ENCODE measurements around the gene ZGPAT. TPM values are rescaled to one million over a fixed set of nuclear protein-coding genes. Genes with fewer than 3 reads are reported as not detected.

Gene ZGPAT
- total and polyA plus RNA-seq, 2 of the 13 experiments (the other 11 are each of a cell fraction or from before 2014, with no cell fraction given) = 23.0 to 41.9 TPM

DNA sequence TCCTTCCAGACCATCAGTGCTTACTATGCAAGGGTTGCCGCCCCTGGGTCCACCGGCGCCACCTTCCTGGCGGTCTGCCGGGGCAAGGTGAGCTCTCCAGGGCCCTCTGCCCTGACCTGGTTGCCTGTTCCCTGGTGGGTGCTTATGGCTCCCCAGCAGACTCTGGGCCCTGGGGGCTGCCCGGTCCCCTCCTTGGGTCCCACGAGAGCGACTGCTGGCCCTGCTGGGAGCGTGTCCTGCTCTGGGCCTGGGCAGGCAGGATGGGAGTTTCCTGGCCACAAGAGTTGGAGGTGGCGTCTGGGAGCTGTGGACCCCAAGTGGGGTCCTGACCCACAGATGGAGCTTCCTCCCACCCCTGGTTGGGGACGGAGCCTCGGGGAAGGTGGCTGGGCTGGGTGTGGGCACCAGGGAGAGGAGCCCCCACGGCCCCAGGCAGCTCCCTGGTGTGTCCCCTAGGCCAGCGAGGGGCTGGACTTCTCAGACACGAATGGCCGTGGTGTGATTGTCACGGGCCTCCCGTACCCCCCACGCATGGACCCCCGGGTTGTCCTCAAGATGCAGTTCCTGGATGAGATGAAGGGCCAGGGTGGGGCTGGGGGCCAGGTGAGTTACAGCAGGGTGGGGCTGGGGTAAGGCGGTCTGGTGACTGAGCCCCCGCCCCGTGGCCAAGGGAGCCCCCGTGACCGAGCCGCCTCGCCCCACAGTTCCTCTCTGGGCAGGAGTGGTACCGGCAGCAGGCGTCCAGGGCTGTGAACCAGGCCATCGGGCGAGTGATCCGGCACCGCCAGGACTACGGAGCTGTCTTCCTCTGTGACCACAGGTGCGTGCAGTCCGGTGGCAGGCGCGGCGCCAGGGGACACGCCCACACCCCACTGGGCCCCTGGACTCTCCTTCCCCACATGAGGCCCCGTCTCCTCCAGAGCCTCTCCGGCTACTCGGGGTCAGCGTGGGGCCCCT, 18.5 kb upstream of the ZGPAT start (continued):
- TF ChIP-seq ZBTB33 (CRISPR knock-in tag; IDR thresholded peaks at IDR 0.05) = peak; percentile 69; the same call in 1 of the 2 replicates
- no peak for TF ChIP-seq ZNF530 (CRISPR knock-in tag; IDR thresholded peaks at IDR 0.05; ENCODE audit: low read depth)
- TF ChIP-seq, protein P1, sequence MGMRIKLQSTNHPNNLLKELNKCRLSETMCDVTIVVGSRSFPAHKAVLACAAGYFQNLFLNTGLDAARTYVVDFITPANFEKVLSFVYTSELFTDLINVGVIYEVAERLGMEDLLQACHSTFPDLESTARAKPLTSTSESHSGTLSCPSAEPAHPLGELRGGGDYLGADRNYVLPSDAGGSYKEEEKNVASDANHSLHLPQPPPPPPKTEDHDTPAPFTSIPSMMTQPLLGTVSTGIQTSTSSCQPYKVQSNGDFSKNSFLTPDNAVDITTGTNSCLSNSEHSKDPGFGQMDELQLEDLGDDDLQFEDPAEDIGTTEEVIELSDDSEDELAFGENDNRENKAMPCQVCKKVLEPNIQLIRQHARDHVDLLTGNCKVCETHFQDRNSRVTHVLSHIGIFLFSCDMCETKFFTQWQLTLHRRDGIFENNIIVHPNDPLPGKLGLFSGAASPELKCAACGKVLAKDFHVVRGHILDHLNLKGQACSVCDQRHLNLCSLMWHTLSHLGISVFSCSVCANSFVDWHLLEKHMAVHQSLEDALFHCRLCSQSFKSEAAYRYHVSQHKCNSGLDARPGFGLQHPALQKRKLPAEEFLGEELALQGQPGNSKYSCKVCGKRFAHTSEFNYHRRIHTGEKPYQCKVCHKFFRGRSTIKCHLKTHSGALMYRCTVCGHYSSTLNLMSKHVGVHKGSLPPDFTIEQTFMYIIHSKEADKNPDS (CRISPR knock-in tag; IDR thresholded peaks at IDR 0.05) = no peak
- no peak for TF ChIP-seq ZNF598 (CRISPR knock-in tag; IDR thresholded peaks at IDR 0.05; ENCODE audit: borderline replicate concordance)
- TF ChIP-seq, protein P2, sequence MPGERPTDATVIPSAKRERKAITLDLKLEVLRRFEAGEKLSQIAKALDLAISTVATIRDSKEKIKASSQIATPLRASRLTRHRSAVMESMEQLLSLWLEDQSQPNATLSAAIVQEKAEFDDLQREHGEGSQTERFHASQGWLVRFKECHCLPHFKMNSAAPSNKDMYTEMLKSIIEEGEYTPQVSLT (CRISPR knock-in tag; IDR thresholded peaks at IDR 0.05; ENCODE audit: borderline replicate concordance, low read depth) = no peak
- no peak for TF ChIP-seq PRPF4 (IDR thresholded peaks at IDR 0.05; ENCODE audit: low read depth, low read length, poor library complexity, severe bottlenecking)
- TF ChIP-seq EHMT2 (IDR thresholded peaks at IDR 0.05; ENCODE audit: borderline replicate concordance, low read depth, low read length) = no peak
- TF ChIP-seq RBAK (CRISPR knock-in tag; IDR thresholded peaks at IDR 0.05) = no peak
- TF ChIP-seq ZNF563 (CRISPR knock-in tag; IDR thresholded peaks at IDR 0.05) = no peak
- TF ChIP-seq FOXP4 (CRISPR knock-in tag; IDR thresholded peaks at IDR 0.05) = no peak
- TF ChIP-seq ZFP36L1 (CRISPR knock-in tag; IDR thresholded peaks at IDR 0.05) = no peak
- no peak for TF ChIP-seq ZNF589 (CRISPR knock-in tag; conservative IDR thresholded peaks at IDR 0.05)
- TF ChIP-seq ATF6 (CRISPR knock-in tag; conservative IDR thresholded peaks at IDR 0.05) = no peak
- no peak for TF ChIP-seq PREB (CRISPR knock-in tag; IDR thresholded peaks at IDR 0.05)
- TF ChIP-seq ZNF264 (CRISPR knock-in tag; IDR thresholded peaks at IDR 0.05) = no peak
- TF ChIP-seq ZNF274 (CRISPR knock-in tag; IDR thresholded peaks at IDR 0.05) = 0 out of 2 replicates have a peak, but pooled peaks have one; percentile 43
- TF ChIP-seq AGO2 (optimal IDR thresholded peaks at IDR 0.05; ENCODE audit: low read depth, low read length) = peak; percentile 80
- TF ChIP-seq HDAC6 (IDR thresholded peaks at IDR 0.05; ENCODE audit: low read depth, low read length) = no peak
